Mononuclear cell (primary cell): Measurements from ENCODE around the gene CRYBG1. TPM values are rescaled to one million over a fixed set of nuclear protein-coding genes. Genes with fewer than 3 reads are reported as not detected.

Experiments used
- H3K27me3 ChIP-seq: 2 replicates; pipeline ENCODE4 v1.6.0; 2011; ENCODE audit warnings: low read length, control low read depth; ENCODE audit not compliant: insufficient read depth
- H3K4me1 ChIP-seq: 2 replicates; pipeline ENCODE4 v1.5.1; 2011; ENCODE audit warnings: mild to moderate bottlenecking, low read length, control low read depth; ENCODE audit not compliant: insufficient read depth
- H3K4me3 ChIP-seq: 2 replicates; pipeline ENCODE4 v1.5.1; 2011; ENCODE audit warnings: mild to moderate bottlenecking, low read length, moderate library complexity
- H3K9me3 ChIP-seq: 2 replicates; pipeline ENCODE4 v1.5.1; 2011; ENCODE audit warnings: low read depth, mild to moderate bottlenecking, control low read depth, low read length
- total RNA-seq: library from RNA; depleted of rRNA; stranded (reverse); fragments of >200 nt; gene quantifications from one replicate; pipeline ENCODE4 v1.2.3, GENCODE V29; 2012

CRYBG1 gene
- total RNA-seq, 1 donor, result 60.9 TPM

DNA sequence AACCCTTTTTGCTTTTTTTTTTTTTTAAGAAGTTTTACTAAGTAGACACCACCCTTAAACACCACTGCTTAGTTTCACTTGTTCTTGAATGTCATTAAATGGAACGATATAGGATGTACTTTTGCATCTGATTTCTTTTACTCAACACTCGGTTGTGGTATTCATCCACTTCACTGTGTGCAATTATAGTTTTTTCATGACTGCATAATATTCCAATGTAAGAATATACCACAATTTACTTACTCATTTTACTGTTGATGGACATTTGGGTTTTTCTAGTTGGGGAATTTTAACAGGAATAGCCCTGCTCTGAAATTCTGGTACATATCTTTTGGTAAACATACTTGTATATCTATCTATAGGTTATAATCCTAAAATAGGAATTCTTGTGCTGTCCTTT lies 238.9 kb downstream of the CRYBG1 start:
- Histone ChIP-seq H3K27me3 (no peaks in the 10 kb centered on the region), H3K4me3 (no peak overlapping the region), H3K9me3 (no peaks in the 10 kb centered on the region), H3K4me1 (no peaks in the 10 kb centered on the region)

DNA sequence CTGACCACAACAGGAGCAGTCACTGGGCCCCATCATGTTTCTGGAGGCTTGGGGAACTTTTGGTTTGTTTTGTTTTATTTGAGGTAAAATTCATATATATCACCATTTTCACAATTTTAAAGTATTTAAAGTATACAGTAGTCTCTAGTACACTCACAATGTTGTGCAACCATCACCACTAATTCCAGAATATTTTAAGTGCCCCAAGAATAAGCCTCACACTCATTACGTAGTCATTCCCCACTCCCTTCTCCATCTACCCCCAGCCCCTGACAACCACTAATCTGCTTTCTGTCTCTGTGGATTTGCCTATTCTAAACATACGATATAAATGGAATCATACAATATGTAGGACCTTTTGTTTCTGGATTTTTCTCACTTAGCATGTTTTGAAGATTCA lies 239.8 kb downstream of the CRYBG1 start:
- Histone ChIP-seq H3K4me3 (no peak overlapping the region), H3K9me3 (no peaks in the 10 kb centered on the region), H3K27me3 (no peaks in the 10 kb centered on the region), H3K4me1 (no peaks in the 10 kb centered on the region)

DNA sequence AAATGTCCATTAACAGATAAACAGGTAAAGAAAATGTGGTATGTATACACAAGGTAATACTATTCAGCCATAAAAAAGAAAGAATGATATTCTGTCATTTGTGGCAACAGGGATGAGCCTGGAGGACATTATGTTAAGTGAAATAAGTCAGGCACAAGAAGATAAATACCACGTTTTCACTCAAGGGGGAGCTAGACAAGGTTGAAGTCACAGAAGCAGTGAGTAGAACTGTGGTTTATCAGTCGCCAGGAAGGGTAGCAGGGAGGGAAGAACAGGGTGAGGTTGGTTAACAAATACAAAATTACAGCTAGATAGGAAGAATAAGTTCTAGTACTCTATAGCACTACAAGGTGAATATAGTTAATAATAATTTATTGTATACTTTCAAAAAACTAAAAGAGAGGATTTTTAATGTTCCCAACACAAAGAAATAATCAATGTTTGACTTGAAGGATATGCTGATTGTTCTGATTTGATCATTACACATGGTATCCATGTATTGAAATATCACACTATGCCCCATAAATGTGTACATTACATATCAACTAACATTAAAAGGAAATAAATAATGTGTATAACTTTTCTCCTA lies 247.7 kb downstream of the CRYBG1 start:
- no peaks in the 10 kb centered on the region for H3K4me1 ChIP-seq

DNA sequence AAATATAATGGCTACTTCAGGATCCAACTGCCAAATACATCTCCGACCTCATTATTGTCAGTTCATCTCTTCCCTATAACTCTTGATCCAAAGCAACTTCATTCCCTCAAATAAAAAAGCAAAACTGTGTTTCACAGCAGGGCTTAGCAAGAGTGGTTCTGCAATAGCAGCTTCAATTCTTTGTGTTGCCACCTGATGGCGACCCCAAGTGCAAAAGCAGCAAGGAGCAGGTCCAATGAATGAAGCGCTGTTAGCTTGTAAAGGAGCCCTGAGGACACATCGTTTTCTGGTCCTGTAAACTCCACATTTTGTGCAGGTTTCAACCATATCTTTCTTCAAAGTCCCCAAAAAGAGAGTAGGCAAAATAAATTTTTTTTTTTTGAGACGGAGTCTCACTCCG lies 249.2 kb downstream of the CRYBG1 start:
- Histone ChIP-seq H3K9me3 (no peaks in the 10 kb centered on the region), H3K4me1 (no peaks in the 10 kb centered on the region), H3K4me3 (no peak overlapping the region), H3K27me3 (no peaks in the 10 kb centered on the region)

More for the DNA sequence above, 247.7 kb downstream of the CRYBG1 start:
- Histone ChIP-seq H3K9me3 (no peaks in the 10 kb centered on the region), H3K27me3 (no peaks in the 10 kb centered on the region), H3K4me3 (no peak overlapping the region)

DNA sequence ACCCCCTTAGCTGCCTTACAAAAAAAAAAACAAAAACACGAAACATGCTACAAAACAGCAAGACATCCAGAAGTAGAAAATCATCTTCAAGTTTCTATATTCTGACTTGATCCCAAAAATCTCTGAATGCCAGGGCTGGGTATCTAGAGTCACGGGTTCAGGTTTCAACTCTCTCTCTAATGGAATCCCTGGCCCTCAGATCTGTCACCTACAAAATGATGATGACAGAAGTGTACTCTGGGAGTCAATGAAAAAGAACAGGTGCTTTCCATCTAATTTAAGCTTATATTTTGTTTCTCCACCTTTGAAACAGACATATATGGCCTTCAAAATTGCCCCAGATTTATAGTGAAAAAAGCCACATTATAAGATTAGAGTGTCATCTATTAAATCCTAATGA lies 250.5 kb downstream of the CRYBG1 start:
- Histone ChIP-seq H3K4me1 (no peaks in the 10 kb centered on the region), H3K9me3 (no peaks in the 10 kb centered on the region), H3K27me3 (no peaks in the 10 kb centered on the region), H3K4me3 (no peak overlapping the region)

DNA sequence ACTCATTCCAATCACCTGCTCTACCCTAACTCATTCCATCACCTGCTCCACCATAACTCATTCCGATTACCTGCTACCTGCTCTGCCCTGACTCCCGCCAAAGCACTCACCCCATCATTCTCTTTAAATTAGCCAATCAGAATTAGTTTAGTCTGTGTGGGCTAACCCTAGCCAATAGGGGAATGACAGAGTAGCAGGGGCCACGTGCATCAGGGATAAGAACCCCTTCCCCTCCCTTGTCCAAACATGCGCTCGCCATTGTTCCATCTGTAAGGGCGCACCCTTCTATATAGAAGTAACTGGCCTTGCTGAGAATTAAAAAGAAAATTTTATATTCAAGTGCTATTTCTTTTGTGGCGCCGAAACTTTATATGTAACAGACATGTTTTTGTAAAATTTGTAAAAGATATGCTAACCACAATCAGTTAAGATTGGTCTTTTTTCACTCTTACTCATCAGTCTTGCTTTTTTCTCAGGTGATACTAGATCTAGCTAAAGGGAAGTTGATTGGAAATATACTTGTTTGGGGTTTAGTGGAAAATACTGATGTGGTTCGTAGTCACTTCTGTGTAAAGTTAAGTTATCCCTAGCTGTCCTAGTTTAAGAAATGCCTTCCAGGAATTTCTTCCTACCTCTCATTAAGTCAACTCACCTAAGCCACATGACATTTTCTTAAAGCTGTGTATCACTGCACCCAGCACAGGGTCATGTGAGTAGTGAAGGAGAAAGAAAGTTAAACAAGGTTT lies 252.3 kb downstream of the CRYBG1 start:
- H3K4me1 ChIP-seq, result no peaks in the 10 kb centered on the region
- no peaks in the 10 kb centered on the region for H3K9me3 ChIP-seq
- no peaks in the 10 kb centered on the region for H3K27me3 ChIP-seq
- H3K4me3 ChIP-seq, result no peak overlapping the region

DNA sequence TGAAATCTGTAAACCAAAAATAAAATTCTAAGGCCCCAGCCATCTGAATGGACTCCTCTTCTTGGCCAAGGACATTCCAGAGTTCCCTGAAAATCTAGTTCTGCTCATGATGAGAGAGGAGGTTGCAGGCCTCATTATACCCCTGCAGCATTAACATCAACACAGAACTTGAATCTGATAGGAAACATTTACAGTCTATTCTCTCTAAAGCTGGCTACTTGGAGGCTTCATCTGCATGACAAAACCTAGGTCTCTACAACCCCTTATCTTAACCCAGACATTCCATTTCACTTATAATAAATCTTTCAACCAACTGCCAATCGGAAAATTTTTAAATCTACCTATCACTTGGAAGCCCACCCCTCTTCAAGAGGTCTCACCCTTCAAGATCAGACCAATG lies 253.1 kb downstream of the CRYBG1 start:
- Histone ChIP-seq H3K4me1 (no peaks in the 10 kb centered on the region), H3K9me3 (no peaks in the 10 kb centered on the region), H3K4me3 (no peak overlapping the region), H3K27me3 (no peaks in the 10 kb centered on the region)

DNA sequence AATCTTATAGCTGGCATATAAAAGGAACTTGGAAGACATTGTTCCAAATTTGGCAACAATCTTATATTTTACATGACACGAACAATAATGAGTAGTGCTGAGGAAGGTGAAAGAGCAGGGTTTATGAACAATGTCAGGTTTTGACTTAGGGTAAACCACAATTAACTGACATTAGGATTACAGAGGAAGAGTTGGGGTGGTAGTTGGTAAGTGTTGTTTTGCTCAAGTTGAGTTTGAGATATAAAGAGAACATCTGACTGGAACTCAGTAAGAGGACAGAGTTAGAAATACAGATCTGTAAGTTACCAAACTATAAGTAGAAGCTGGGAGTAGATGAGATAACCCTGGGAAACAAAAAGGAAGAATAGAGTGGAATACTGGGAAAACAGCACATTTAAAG lies 253.6 kb downstream of the CRYBG1 start:
- no peaks in the 10 kb centered on the region for H3K9me3 ChIP-seq
- H3K4me1 ChIP-seq, result no peaks in the 10 kb centered on the region
- H3K27me3 ChIP-seq, result no peaks in the 10 kb centered on the region
- no peak overlapping the region for H3K4me3 ChIP-seq

DNA sequence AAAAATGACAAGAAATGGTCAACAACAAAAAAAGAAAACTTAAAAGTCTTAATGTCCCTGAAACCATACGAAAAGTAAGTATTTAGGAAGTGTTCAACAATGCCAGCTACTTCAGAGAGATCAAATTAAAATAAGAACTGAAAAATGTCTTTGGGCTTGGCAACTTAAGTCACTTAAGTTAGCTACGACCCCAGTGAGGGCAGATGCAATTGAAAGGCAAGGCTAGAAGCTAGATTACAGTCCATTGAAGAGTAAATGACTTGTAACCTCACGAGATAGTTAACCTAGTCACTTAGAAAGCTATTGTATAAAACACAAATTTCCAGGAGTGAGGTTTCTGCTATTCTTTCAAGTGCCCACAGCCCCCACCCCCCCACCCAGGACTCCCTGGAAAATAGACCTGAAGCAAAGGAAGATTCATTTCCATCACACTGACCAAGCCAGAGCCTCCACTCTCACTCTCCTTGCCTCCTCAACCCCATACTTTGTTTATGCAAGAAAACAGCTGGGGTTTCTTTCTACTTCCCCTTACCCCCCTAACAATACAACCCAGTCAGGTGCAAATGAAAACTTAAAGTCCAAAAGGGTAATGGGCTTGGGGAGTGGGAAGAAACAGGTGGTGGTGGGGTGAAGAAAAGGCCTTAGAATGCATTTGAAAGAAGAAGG lies 254.2 kb downstream of the CRYBG1 start:
- Histone ChIP-seq H3K4me3 (no peak overlapping the region), H3K4me1 (no peaks in the 10 kb centered on the region), H3K9me3 (no peaks in the 10 kb centered on the region), H3K27me3 (no peaks in the 10 kb centered on the region)

DNA sequence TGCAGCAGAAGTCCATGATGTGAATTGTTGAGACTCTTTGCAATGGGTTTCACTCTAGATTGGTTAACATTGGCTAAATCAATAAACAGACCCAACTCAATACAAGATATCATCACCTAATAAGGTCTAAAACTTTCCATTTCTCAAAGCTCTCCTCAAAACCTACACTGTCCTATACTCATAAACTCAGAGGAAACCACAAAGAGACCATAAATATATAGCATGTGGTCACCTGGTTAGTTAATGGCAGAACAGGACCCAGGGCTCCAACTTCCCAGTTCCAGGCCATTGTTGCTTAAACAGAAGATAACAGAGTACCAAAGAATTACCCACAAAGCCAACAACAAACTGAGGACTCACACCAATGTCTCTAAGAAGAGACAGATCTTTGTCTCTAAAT lies 256.8 kb downstream of the CRYBG1 start:
- H3K27me3 ChIP-seq, result no peaks in the 10 kb centered on the region
- H3K4me3 ChIP-seq, result no peak overlapping the region

DNA sequence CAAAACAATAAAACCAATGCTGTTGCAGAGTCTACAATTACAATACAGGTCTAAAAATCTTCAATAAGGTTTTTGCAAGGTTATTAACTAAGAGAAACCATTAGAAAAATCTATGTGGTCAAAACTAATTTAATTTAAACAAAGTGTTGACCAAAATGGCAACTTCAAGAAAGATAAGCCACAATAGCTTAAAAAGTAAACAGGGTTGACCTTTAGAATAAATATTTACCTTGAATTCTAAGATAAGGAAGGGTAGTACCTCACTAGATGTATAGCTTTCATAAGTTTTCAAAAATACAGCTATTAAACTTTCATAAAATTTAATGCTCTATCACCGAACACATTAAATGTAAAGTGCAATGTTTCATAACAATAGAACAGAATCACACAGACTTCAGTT lies 257.3 kb downstream of the CRYBG1 start:
- H3K9me3 ChIP-seq, result no peaks in the 10 kb centered on the region
- H3K4me3 ChIP-seq, result no peak overlapping the region
- no peaks in the 10 kb centered on the region for H3K4me1 ChIP-seq
- H3K27me3 ChIP-seq, result no peaks in the 10 kb centered on the region

More for the DNA sequence above, 256.8 kb downstream of the CRYBG1 start:
- Histone ChIP-seq H3K9me3 (no peaks in the 10 kb centered on the region), H3K4me1 (no peaks in the 10 kb centered on the region)

DNA sequence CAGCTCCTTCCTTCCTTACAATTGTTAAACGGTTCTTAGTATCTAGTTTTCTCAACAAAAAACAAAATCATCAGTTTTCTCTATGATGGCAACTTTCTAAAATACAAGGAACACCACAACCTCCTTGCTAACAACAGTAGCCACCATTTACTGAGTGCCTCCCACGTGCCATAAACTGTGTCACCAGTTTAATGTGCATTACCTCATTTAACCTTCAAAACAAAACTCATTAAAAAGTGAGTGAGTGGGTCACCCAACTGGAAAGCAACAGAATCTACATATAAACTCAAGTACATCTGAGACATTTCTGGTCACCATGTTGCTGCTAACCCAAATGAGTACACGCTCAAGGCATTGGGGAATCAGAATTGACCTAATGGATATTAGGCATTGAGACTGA lies 257.8 kb downstream of the CRYBG1 start:
- no peaks in the 10 kb centered on the region for H3K27me3 ChIP-seq
- H3K4me3 ChIP-seq, result no peak overlapping the region
- H3K4me1 ChIP-seq, result no peaks in the 10 kb centered on the region
- H3K9me3 ChIP-seq, result no peaks in the 10 kb centered on the region

DNA sequence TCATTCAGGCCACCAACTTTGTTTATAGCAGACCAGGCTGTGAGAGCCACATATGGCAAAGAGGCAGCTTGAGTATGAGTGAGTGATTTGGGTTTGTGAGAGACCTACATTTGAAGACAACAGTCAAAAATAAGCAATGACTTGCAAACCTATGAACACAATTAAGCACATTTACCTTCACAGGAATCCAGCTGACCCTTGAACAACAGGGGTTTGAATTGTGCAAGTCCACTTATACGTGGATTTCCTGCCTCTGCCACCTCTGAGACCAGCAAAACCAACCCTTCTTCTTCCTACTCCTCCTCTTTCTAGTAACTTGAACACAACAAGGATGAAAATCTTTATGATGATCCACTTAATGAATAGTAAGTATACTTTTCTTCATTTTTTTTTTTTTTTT lies 258.7 kb downstream of the CRYBG1 start:
- no peaks in the 10 kb centered on the region for H3K9me3 ChIP-seq
- no peaks in the 10 kb centered on the region for H3K27me3 ChIP-seq
- H3K4me3 ChIP-seq, result no peak overlapping the region
- no peaks in the 10 kb centered on the region for H3K4me1 ChIP-seq

DNA sequence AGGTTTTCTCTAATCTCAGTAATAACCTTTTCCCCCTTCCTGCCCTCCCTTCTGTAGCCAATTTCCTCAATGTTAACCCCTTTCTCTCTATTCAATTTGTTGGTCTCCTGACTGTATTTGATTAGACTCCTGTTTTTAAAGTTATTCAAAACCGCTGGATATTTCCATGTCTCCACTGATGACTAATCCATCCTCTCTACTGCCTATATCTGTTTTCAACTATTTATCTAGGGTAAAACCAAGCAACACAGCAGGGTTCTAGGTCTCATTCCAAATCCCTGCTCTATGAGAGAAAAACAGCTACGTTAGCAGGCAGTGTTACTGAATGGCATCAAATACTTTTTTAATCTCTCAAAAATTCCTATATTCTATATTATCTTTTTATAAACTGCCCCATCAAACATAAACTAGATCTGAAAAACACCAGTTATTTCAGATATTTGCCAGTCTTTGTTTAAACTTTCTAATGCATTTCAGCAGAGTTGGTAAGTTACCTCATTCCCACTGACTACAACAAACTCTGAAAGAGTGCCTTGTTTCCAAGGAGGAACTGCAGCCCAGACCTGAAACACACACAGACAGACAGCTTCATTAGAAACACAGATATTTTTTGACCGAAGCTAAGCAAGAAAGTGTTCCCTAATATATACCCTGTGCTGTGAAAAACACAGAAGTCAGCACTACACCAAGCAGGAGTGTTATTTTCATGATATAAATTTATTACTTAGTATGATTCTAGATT lies 260.6 kb downstream of the CRYBG1 start:
- Histone ChIP-seq H3K4me3 (no peak overlapping the region), H3K4me1 (no peaks in the 10 kb centered on the region), H3K9me3 (no peaks in the 10 kb centered on the region), H3K27me3 (no peaks in the 10 kb centered on the region)
